ENCODE data around the gene TMEM259.

Gene TMEM259

GRCh38 chr19:961866-962620 lies 58.9 kb downstream of the TMEM259 start:
- DNase-seq (ENCODE audit: low read depth, low spot score) = no peak
- in situ Hi-C loops (cut with HindIII; ENCODE audit: low sequenced_read_pairs) = no loop called here
- no peak overlapping the region for H3K4me3 ChIP-seq (ENCODE audit: low read depth, low read length)
- TF ChIP-seq CTCF (IDR thresholded peaks at IDR 0.05; ENCODE audit: low read depth, low read length) = no peak

- DNase-seq (ENCODE audit: low read depth, low spot score) = no peak
- in situ Hi-C loops (cut with HindIII; ENCODE audit: low sequenced_read_pairs) = no loop called here
- no peak for TF ChIP-seq CTCF (IDR thresholded peaks at IDR 0.05; ENCODE audit: low read depth, low read length)
- no peak overlapping the region for H3K4me3 ChIP-seq (ENCODE audit: low read depth, low read length)
Observed at GRCh38 chr19:960601-960938, 60.4 kb downstream of the TMEM259 start.

GRCh38 chr19:960020-960419 lies 60.9 kb downstream of the TMEM259 start:
- in situ Hi-C loops (cut with HindIII; ENCODE audit: low sequenced_read_pairs) = no loop called here
- TF ChIP-seq CTCF (IDR thresholded peaks at IDR 0.05; ENCODE audit: low read depth, low read length) = no peak
- no peak overlapping the region for H3K4me3 ChIP-seq (ENCODE audit: low read depth, low read length)
- DNase-seq (ENCODE audit: low read depth, low spot score) = no peak

All from astrocyte of the spinal cord (primary cell).